Stimulated activated effector memory CD8-positive, alpha-beta T cell treated with anti-CD3 and anti-CD28 coated beads, Interleukin-12 subunit alpha, Interleukin-12 subunit beta, amount 100 ng/mL, for 72 hours (primary cell): ENCODE results near the gene INSR.
"Not testable (repeated sequence)": the region's sequence is repeated elsewhere in the genome, so short reads cannot be mapped to it uniquely, and the experiment has no call there.

Experiments
- ATAC-seq: fragments of 150-1000 bp; cut with Tn5 transposase; 2 replicates; pipeline ENCODE4 v1.10.0; 2021
- DNase-seq, 2 donors: peaks; one replicate each; pipeline ENCODE4 v3.0.0; 2021 to 2022; ENCODE audit warnings: low spot score in 2 of 2
- H3K27ac Mint-ChIP-seq: one replicate; pipeline ENCODE4 v1.8.0; 2022; ENCODE audit warnings: mild to moderate bottlenecking, mixed read lengths
- H3K36me3 Mint-ChIP-seq: one replicate; pipeline ENCODE4 v1.8.0; 2022; ENCODE audit warnings: mild to moderate bottlenecking, mixed read lengths
- H3K4me1 Mint-ChIP-seq: one replicate; pipeline ENCODE4 v1.8.0; 2022; ENCODE audit warnings: mixed read lengths
- H3K4me3 Mint-ChIP-seq: one replicate; pipeline ENCODE4 v1.8.0; 2022; ENCODE audit warnings: mild to moderate bottlenecking, mixed read lengths
- H3K9me3 Mint-ChIP-seq: one replicate; pipeline ENCODE4 v1.8.0; 2022; ENCODE audit warnings: mixed read lengths

The INSR gene

GRCh38 chr19:7179917-7180306 lies 114.3 kb downstream of the INSR start:
- no peak overlapping the region for H3K27ac Mint-ChIP-seq
- DNase-seq (no peak), ATAC-seq (no peak)
- H3K9me3 Mint-ChIP-seq: no peaks in the 10 kb centered on the region
- H3K4me3 Mint-ChIP-seq: no peak overlapping the region
- no peaks in the 10 kb centered on the region for H3K36me3 Mint-ChIP-seq
- H3K4me1 Mint-ChIP-seq: peaks cover 28% of the 10 kb centered on the region

GRCh38 chr19:7177926-7178325 lies 116.3 kb downstream of the INSR start:
- Mint-ChIP-seq H3K4me3 (no peak overlapping the region), H3K9me3 (no peaks in the 10 kb centered on the region), H3K4me1 (peaks cover 16% of the 10 kb centered on the region), H3K27ac (no peak overlapping the region), H3K36me3 (no peaks in the 10 kb centered on the region)
- ATAC-seq (no peak), DNase-seq (no peak)

GRCh38 chr19:7176792-7177191 lies 117.4 kb downstream of the INSR start:
- no peaks in the 10 kb centered on the region for H3K9me3 Mint-ChIP-seq
- H3K27ac Mint-ChIP-seq: no peak overlapping the region
- DNase-seq (no peak), ATAC-seq (no peak)
- H3K4me3 Mint-ChIP-seq: no peak overlapping the region
- no peaks in the 10 kb centered on the region for H3K36me3 Mint-ChIP-seq
- H3K4me1 Mint-ChIP-seq: peaks cover 14% of the 10 kb centered on the region

- Mint-ChIP-seq H3K9me3 (no peaks in the 10 kb centered on the region), H3K27ac (no peak overlapping the region), H3K36me3 (no peaks in the 10 kb centered on the region), H3K4me3 (no peak overlapping the region), H3K4me1 (no peaks in the 10 kb centered on the region)
- ATAC-seq (no peak), DNase-seq (no peak)
Observed at GRCh38 chr19:7172794-7173193, 121.4 kb downstream of the INSR start.

- no peaks in the 10 kb centered on the region for H3K4me1 Mint-ChIP-seq
- no peak overlapping the region for H3K4me3 Mint-ChIP-seq
- ATAC-seq (no peak), DNase-seq (no peak)
- no peaks in the 10 kb centered on the region for H3K9me3 Mint-ChIP-seq
- H3K36me3 Mint-ChIP-seq: no peaks in the 10 kb centered on the region
- H3K27ac Mint-ChIP-seq: no peak overlapping the region
Observed at GRCh38 chr19:7170983-7171382, 123.2 kb downstream of the INSR start.

GRCh38 chr19:7168941-7169340 lies 125.3 kb downstream of the INSR start:
- Mint-ChIP-seq H3K4me1 (no peaks in the 10 kb centered on the region), H3K9me3 (no peaks in the 10 kb centered on the region), H3K4me3 (no peak overlapping the region), H3K36me3 (no peaks in the 10 kb centered on the region), H3K27ac (no peak overlapping the region)
- ATAC-seq: no peak
- DNase-seq: no peak

- Mint-ChIP-seq H3K4me3 (no peak overlapping the region), H3K27ac (no peak overlapping the region), H3K9me3 (no peaks in the 10 kb centered on the region), H3K4me1 (no peaks in the 10 kb centered on the region), H3K36me3 (no peaks in the 10 kb centered on the region)
- ATAC-seq (no peak), DNase-seq (no peak)
Observed at GRCh38 chr19:7161292-7161691, 132.9 kb downstream of the INSR start.

GRCh38 chr19:7159105-7159933 lies 134.9 kb downstream of the INSR start:
- Mint-ChIP-seq H3K27ac (no peak overlapping the region), H3K36me3 (no peaks in the 10 kb centered on the region), H3K4me1 (no peaks in the 10 kb centered on the region), H3K4me3 (no peak overlapping the region), H3K9me3 (no peaks in the 10 kb centered on the region)
- no peak for ATAC-seq
- no peak for DNase-seq

GRCh38 chr19:7153022-7153421 lies 141.2 kb downstream of the INSR start:
- H3K36me3 Mint-ChIP-seq: peaks cover 15% of the 10 kb centered on the region
- DNase-seq (no peak), ATAC-seq (no peak)
- H3K4me3 Mint-ChIP-seq: no peak overlapping the region
- peaks cover 9% of the 10 kb centered on the region for H3K4me1 Mint-ChIP-seq
- H3K27ac Mint-ChIP-seq: peak overlapping the region; percentile 81
- H3K9me3 Mint-ChIP-seq: no peaks in the 10 kb centered on the region

GRCh38 chr19:7152568-7152967 lies 141.6 kb downstream of the INSR start:
- Mint-ChIP-seq H3K36me3 (peaks cover 15% of the 10 kb centered on the region), H3K4me1 (peaks cover 9% of the 10 kb centered on the region), H3K9me3 (no peaks in the 10 kb centered on the region), H3K27ac (peak overlapping the region; percentile 81), H3K4me3 (no peak overlapping the region)
- ATAC-seq (no peak), DNase-seq (no peak)

GRCh38 chr19:7149956-7150705 lies 144.1 kb downstream of the INSR start:
- no peak overlapping the region for H3K4me3 Mint-ChIP-seq
- peaks cover 15% of the 10 kb centered on the region for H3K36me3 Mint-ChIP-seq
- ATAC-seq (no peak), DNase-seq (no peak)
- H3K9me3 Mint-ChIP-seq: no peaks in the 10 kb centered on the region
- H3K4me1 Mint-ChIP-seq: peaks cover 9% of the 10 kb centered on the region
- H3K27ac Mint-ChIP-seq: peak overlapping the region; percentile 18

- H3K4me1 Mint-ChIP-seq, H3K36me3 Mint-ChIP-seq, DNase-seq, H3K4me3 Mint-ChIP-seq, ATAC-seq, H3K27ac Mint-ChIP-seq, H3K9me3 Mint-ChIP-seq: not testable (repeated sequence)
Observed at GRCh38 chr19:7147119-7147675, 147.0 kb downstream of the INSR start.

GRCh38 chr19:7146086-7146485 lies 148.1 kb downstream of the INSR start:
- H3K27ac Mint-ChIP-seq, H3K4me1 Mint-ChIP-seq, H3K9me3 Mint-ChIP-seq, H3K36me3 Mint-ChIP-seq, DNase-seq, ATAC-seq, H3K4me3 Mint-ChIP-seq: not testable (repeated sequence)

GRCh38 chr19:7145494-7145893 lies 148.7 kb downstream of the INSR start:
- no peak overlapping the region for H3K4me3 Mint-ChIP-seq
- no peaks in the 10 kb centered on the region for H3K36me3 Mint-ChIP-seq
- H3K27ac Mint-ChIP-seq: no peak overlapping the region
- H3K4me1 Mint-ChIP-seq: no peaks in the 10 kb centered on the region
- no peak for ATAC-seq
- H3K9me3 Mint-ChIP-seq: no peaks in the 10 kb centered on the region
- DNase-seq: no peak

- no peaks in the 10 kb centered on the region for H3K4me1 Mint-ChIP-seq
- H3K4me3 Mint-ChIP-seq: no peak overlapping the region
- DNase-seq (no peak), ATAC-seq (no peak)
- H3K27ac Mint-ChIP-seq: no peak overlapping the region
- H3K36me3 Mint-ChIP-seq: no peaks in the 10 kb centered on the region
- no peaks in the 10 kb centered on the region for H3K9me3 Mint-ChIP-seq
Observed at GRCh38 chr19:7142771-7143170, 151.4 kb downstream of the INSR start.

GRCh38 chr19:7140137-7140536 lies 154.1 kb downstream of the INSR start:
- ATAC-seq: no peak

More at GRCh38 chr19:7140137-7140536, 154.1 kb downstream of the INSR start:
- H3K4me1 Mint-ChIP-seq: no peaks in the 10 kb centered on the region
- H3K9me3 Mint-ChIP-seq: no peaks in the 10 kb centered on the region
- no peak overlapping the region for H3K4me3 Mint-ChIP-seq
- no peak overlapping the region for H3K27ac Mint-ChIP-seq
- no peaks in the 10 kb centered on the region for H3K36me3 Mint-ChIP-seq
- no peak for DNase-seq
